Astrocyte of the hippocampus (primary cell): ENCODE results near the gene RRP9.

Experiments
- DNase-seq: peaks from one replicate; pipeline ENCODE4 v3.0.0; 2011; ENCODE audit warnings: low read depth, low spot score

Gene RRP9

GRCh38 chr3:51955893-51956770 is 14.4 kb upstream of the RRP9 start:
- peak; percentile 84 for DNase-seq

GRCh38 chr3:51955175-51955892 is 13.6 kb upstream of the RRP9 start, which contains the start of gene GPR62:
GPR62 (plus strand) TSS chr3:51955381; CDS start chr3:51955653, 272 bp downstream.
- no peak for DNase-seq

- no peak for DNase-seq
Measured at GRCh38 chr3:51954713-51955112, 13.0 kb upstream of the RRP9 start.

- no peak for DNase-seq
Measured at GRCh38 chr3:51954105-51954504, 12.4 kb upstream of the RRP9 start.

GRCh38 chr3:51953445-51953844 is 11.7 kb upstream of the RRP9 start:
- no peak for DNase-seq

- DNase-seq = no peak
Measured at GRCh38 chr3:51950899-51951298, 9.2 kb upstream of the RRP9 start.

- DNase-seq = no peak
Measured at GRCh38 chr3:51949121-51949520, 7.4 kb upstream of the RRP9 start.

GRCh38 chr3:51948016-51948580 is 6.4 kb upstream of the RRP9 start:
- DNase-seq = no peak

GRCh38 chr3:51947215-51947900 is 5.7 kb upstream of the RRP9 start:
- no peak for DNase-seq

GRCh38 chr3:51946796-51947195 is 5.1 kb upstream of the RRP9 start:
- DNase-seq = no peak

GRCh38 chr3:51945926-51946705 is 4.4 kb upstream of the RRP9 start:
- DNase-seq = no peak

GRCh38 chr3:51945031-51945840 is 3.5 kb upstream of the RRP9 start:
- DNase-seq = no peak

- DNase-seq = no peak
Measured at GRCh38 chr3:51944451-51945021, 2.8 kb upstream of the RRP9 start.

- DNase-seq = no peak
Measured at GRCh38 chr3:51943451-51944391, 2.0 kb upstream of the RRP9 start.

GRCh38 chr3:51942603-51943450 is 1.1 kb upstream of the RRP9 start:
- DNase-seq = peak; percentile 69

GRCh38 chr3:51941463-51941797 is 274 bp downstream of the RRP9 start:
- no peak for DNase-seq

GRCh38 chr3:51940648-51941462 is 849 bp downstream of the RRP9 start:
- DNase-seq = peak; percentile 31
